Tibial nerve (tissue), 4 donors: ENCODE results near the gene SLC40A1. TPM values are rescaled to one million over a fixed set of nuclear protein-coding genes. Genes with fewer than 3 reads are reported as not detected.

Source experiments
- DNase-seq, 2 donors: peaks; one replicate each; pipeline ENCODE4 v3.0.0-alpha.2; 2019; ENCODE audit warnings: low spot score in 2 of 2
- H3K27ac ChIP-seq, 4 donors: fragments of 200-600 bp; sonication (generic) in 3 of 4; one replicate each; pipeline ENCODE4 v1.5.1; 2017 to 2019; ENCODE audit warnings: mild to moderate bottlenecking in 1 of 4
- H3K27me3 ChIP-seq, 2 donors: fragments of 200-600 bp; sonication (generic) in 1 of 2; one replicate each; pipeline versions ENCODE4 v1.5.1 to v1.6.0; 2017 to 2019
- H3K36me3 ChIP-seq, 3 donors: fragments of 200-600 bp; sonication (generic); one replicate each; pipeline ENCODE4 v1.5.1; 2018 to 2019
- H3K4me1 ChIP-seq, 4 donors: fragments of 200-600 bp; sonication (generic) in 3 of 4; one replicate each; pipeline ENCODE4 v1.5.1; 2017 to 2019
- H3K4me3 ChIP-seq, 4 donors: fragments of 200-600 bp; sonication (generic) in 3 of 4; one replicate each; pipeline ENCODE4 v1.5.1; 2017 to 2019; ENCODE audit warnings: mild to moderate bottlenecking in 1 of 4, moderate library complexity in 1 of 4
- H3K9me3 ChIP-seq, 4 donors: fragments of 200-600 bp; sonication (generic) in 3 of 4; one replicate each; pipeline ENCODE4 v1.5.1; 2017 to 2019
- EP300 ChIP-seq, 2 donors: sonication (generic); formaldehyde crosslinking; IDR thresholded peaks; one replicate each; pipeline ENCODE4 v1.6.1; 2017; ENCODE audit warnings: antibody characterized with exemption in 2 of 2, mild to moderate bottlenecking in 1 of 2
- POLR2A ChIP-seq, 2 donors: fragments of 450-650 bp; IDR thresholded peaks; one replicate each; pipeline ENCODE4 v1.6.1; 2017; ENCODE audit warnings: antibody characterized with exemption in 2 of 2, mild to moderate bottlenecking in 2 of 2, moderate library complexity in 2 of 2
- WGBS, 2 donors: methylation state at CpG; one replicate each; pipeline ENCODE4 v1.1.5; 2018; 5-methylcytosine and 5-hydroxymethylcytosine counted together
- total RNA-seq, 4 donors: library from RNA; depleted of rRNA; stranded (reverse); fragments of >200 nt; gene quantifications; one replicate each; pipeline ENCODE4 v1.1.0, GENCODE V29; 2016
- TF ChIP-seq, protein P1 (sequence below), 5 experiments: fragments of 200-600 bp in 3 of 5; fragments of 450-650 bp in 2 of 5; sonication (generic) in 3 of 5; IDR thresholded peaks; one replicate each; pipeline ENCODE4 v1.5.1; 2016 to 2019; ENCODE audit warnings: antibody characterized with exemption in 5 of 5, mild to moderate bottlenecking in 3 of 5, moderate library complexity in 2 of 5

Gene SLC40A1
- total RNA-seq, 4 donors from 2014 or later: 26.0 to 51.1 (median 36.0) TPM

DNA sequence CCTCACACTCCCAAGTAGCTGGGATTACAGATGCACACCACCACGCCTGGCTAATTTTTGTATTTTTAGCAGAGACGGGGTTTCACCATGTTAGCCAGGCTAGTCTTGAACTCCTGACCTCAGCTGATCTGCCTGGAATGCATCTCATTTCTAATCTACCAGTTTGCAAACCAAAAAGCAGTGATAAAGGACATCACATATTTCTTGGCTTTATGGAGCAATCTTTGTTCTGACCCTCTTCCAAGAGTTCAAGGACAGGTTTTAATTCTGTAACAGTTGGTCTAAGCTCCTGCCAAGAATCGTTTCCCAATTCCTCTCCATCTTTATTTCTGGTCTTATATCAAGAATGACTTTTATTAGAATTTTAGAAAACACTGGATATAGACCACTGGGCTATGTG is 67.7 kb downstream of the SLC40A1 start:
- H3K27me3 ChIP-seq: no peaks in the 10 kb centered on the region
- H3K27ac ChIP-seq: peak overlapping the region in 1 of 4 donors; percentile 2
- H3K4me3 ChIP-seq: no peak overlapping the region
- TF ChIP-seq EP300 (IDR thresholded peaks at IDR 0.05) (peak in 1 of 2 donors; percentile 46), POLR2A (IDR thresholded peaks at IDR 0.05) (no peak)
- TF ChIP-seq, protein P1, sequence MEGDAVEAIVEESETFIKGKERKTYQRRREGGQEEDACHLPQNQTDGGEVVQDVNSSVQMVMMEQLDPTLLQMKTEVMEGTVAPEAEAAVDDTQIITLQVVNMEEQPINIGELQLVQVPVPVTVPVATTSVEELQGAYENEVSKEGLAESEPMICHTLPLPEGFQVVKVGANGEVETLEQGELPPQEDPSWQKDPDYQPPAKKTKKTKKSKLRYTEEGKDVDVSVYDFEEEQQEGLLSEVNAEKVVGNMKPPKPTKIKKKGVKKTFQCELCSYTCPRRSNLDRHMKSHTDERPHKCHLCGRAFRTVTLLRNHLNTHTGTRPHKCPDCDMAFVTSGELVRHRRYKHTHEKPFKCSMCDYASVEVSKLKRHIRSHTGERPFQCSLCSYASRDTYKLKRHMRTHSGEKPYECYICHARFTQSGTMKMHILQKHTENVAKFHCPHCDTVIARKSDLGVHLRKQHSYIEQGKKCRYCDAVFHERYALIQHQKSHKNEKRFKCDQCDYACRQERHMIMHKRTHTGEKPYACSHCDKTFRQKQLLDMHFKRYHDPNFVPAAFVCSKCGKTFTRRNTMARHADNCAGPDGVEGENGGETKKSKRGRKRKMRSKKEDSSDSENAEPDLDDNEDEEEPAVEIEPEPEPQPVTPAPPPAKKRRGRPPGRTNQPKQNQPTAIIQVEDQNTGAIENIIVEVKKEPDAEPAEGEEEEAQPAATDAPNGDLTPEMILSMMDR (IDR thresholded peaks at IDR 0.05): no peak
- peaks cover 0 to 20% (median 0%) of the 10 kb centered on the region in 4 donors for H3K4me1 ChIP-seq
- peaks cover 0 to 9% (median 0%) of the 10 kb centered on the region in 4 donors for H3K9me3 ChIP-seq
- 58 to 70% methylated on average over 3 of the region's 3 CpGs for WGBS, 2 donors
- no peaks in the 10 kb centered on the region for H3K36me3 ChIP-seq
- no peak for DNase-seq

DNA sequence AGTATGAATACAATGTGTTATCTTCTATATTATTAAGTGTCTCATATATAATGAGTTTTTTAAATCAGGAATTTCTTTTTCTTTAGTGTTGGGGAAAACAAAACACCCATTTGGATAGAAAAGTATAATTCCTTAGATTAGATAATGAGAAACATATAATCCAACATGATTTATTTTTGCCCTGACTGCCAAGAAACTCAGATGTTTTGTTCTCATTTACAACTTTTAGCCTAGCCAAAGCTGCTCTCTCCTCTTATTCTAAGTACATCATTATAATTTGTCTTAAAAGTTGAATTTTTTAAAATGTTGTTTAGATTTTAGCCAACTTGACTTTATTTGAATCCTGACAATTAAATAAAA is 68.6 kb downstream of the SLC40A1 start:
- no peaks in the 10 kb centered on the region for H3K36me3 ChIP-seq
- H3K4me3 ChIP-seq: no peak overlapping the region
- DNase-seq: no peak
- no peak overlapping the region for H3K27ac ChIP-seq
- no peaks in the 10 kb centered on the region for H3K27me3 ChIP-seq
- H3K4me1 ChIP-seq: peaks cover 0 to 20% (median 0%) of the 10 kb centered on the region in 4 donors
- no peak for TF ChIP-seq POLR2A (IDR thresholded peaks at IDR 0.05)
- no peak for TF ChIP-seq EP300 (IDR thresholded peaks at IDR 0.05)
- TF ChIP-seq, protein P1 (IDR thresholded peaks at IDR 0.05): no peak
- peaks cover 0 to 9% (median 0%) of the 10 kb centered on the region in 4 donors for H3K9me3 ChIP-seq

DNA sequence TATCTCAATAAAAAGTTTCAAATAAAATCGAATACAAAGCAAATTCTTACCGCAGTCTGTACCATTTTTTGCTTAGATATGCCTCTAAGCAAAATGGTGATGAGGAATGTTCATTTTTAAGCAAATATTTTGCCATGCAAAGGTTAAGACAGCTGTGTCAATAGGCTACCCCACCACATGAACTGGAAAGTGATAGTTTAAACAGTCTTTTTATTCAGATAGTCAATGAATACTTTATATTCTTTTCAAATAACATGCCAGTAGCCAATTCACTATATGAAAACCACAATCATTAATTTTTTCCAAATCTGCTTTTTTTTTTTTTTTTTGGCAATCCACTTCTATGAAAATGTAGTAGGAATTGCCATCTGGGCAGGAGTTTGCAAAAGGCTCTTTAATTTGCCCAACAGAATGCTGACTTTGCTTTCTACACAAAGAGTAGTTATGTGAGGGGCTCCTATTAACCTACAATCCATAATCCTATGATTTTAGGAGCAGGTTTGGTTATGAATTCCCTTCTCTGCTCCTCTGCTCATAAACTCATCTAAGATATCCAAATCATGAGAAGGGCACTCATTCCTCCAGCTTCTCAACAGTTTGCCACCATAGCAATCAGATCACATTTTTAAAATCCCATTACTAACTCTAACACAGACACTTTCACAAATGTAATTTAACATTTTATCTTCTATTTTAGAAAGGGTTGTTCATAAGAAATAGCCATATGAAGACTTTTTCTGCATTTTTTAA is 69.2 kb downstream of the SLC40A1 start:
- TF ChIP-seq EP300 (IDR thresholded peaks at IDR 0.05) (no peak), POLR2A (IDR thresholded peaks at IDR 0.05) (no peak)
- TF ChIP-seq, protein P1 (IDR thresholded peaks at IDR 0.05): no peak
- H3K27ac ChIP-seq: no peak overlapping the region
- H3K9me3 ChIP-seq: peaks cover 0 to 9% (median 0%) of the 10 kb centered on the region in 4 donors
- no peaks in the 10 kb centered on the region for H3K27me3 ChIP-seq
- 68 to 69% methylated on average over 2 of the region's 2 CpGs for WGBS, 2 donors
- H3K4me1 ChIP-seq: peaks cover 0 to 20% (median 0%) of the 10 kb centered on the region in 4 donors
- DNase-seq: no peak
- H3K4me3 ChIP-seq: no peak overlapping the region
- H3K36me3 ChIP-seq: no peaks in the 10 kb centered on the region

Other genes with a start within 250 kb of the SLC40A1 start
- 10 to 100 TPM; 24.1 to 46.0 (median 37.5) TPM for gene WDR75, start 139.3 kb downstream of the SLC40A1 start, total RNA-seq
- gene ASNSD1, start 80.7 kb upstream of the SLC40A1 start, total RNA-seq: 10 to 100 TPM; 42.6 to 66.6 (median 53.4) TPM
- 10 to 100 TPM; 14.9 to 38.8 (median 27.8) TPM for gene ANKAR, start 93.9 kb upstream of the SLC40A1 start, total RNA-seq
- gene OSGEPL1, start 182.0 kb upstream of the SLC40A1 start, total RNA-seq: 10 to 100 TPM in 3 of 4 donors, 1 to 10 TPM in 1; 8.4 to 26.4 (median 11.8) TPM
- gene ORMDL1, start 203.6 kb upstream of the SLC40A1 start, total RNA-seq: 10 to 100 TPM; 62.1 to 88.6 (median 66.2) TPM
- gene PMS1, start 203.7 kb upstream of the SLC40A1 start, total RNA-seq: 10 to 100 TPM; 11.2 to 33.0 (median 21.0) TPM